Keratinocyte (primary cell): ENCODE results near the gene UCKL1. TPM values are rescaled to one million over a fixed set of nuclear protein-coding genes. Genes with fewer than 3 reads are reported as not detected.

Experiments used
- DNase-seq: peaks from one replicate; pipeline ENCODE4 v3.0.0-alpha.2; 2011; ENCODE audit warnings: low read depth, missing footprints, low spot score
- FAIRE-seq: peaks from 2 replicates; lab custom pipeline; 2011; peaks lifted over from hg19 to GRCh38; lab: Jason Lieb, UNC
- H2AFZ ChIP-seq: 2 replicates; pipeline ENCODE4 v1.6.0; 2012; ENCODE audit warnings: low read length, control low read depth, inconsistent platforms; ENCODE audit not compliant: control insufficient read depth
- H3K27ac ChIP-seq: 2 replicates; pipeline ENCODE4 v1.5.1; 2011; ENCODE audit warnings: low read length; ENCODE audit not compliant: control insufficient read depth, insufficient read depth
- H3K27me3 ChIP-seq: 3 replicates; pipeline ENCODE4 v1.6.0; 2011; ENCODE audit warnings: low read length; ENCODE audit not compliant: control insufficient read depth, insufficient read depth; ENCODE audit errors: extremely low read depth
- H3K36me3 ChIP-seq, 2 experiments: 2 replicates in 1 of 2; 3 replicates in 1 of 2; pipeline ENCODE4 v1.5.1; 2011; ENCODE audit warnings: low read length in 2 of 2, mild to moderate bottlenecking in 1 of 2; ENCODE audit not compliant: control insufficient read depth in 2 of 2, insufficient read depth in 2 of 2; ENCODE audit errors: extremely low read depth in 1 of 2
- H3K4me1 ChIP-seq: 3 replicates; pipeline ENCODE4 v1.5.1; 2011; ENCODE audit warnings: low read length; ENCODE audit not compliant: control insufficient read depth, insufficient read depth; ENCODE audit errors: extremely low read depth
- H3K4me2 ChIP-seq: 3 replicates; pipeline ENCODE4 v1.6.0; 2011; ENCODE audit warnings: low read depth, low read length; ENCODE audit not compliant: control insufficient read depth, insufficient read depth; ENCODE audit errors: extremely low read depth
- H3K4me3 ChIP-seq, 3 experiments: fragments of 200-600 bp in 1 of 3; sonication (generic) in 1 of 3; 2 replicates in 2 of 3; 3 replicates in 1 of 3; pipeline ENCODE4 v1.5.1; 2011 to 2016; ENCODE audit warnings: low read length in 3 of 3, mild to moderate bottlenecking in 3 of 3, control low read depth in 2 of 3, inconsistent platforms in 1 of 3, low read depth in 1 of 3, mixed read lengths in 1 of 3, mixed run types in 1 of 3, moderate library complexity in 1 of 3; ENCODE audit not compliant: control insufficient read depth in 2 of 3, insufficient read depth in 2 of 3; ENCODE audit errors: extremely low read depth in 1 of 3
- H3K79me2 ChIP-seq: 2 replicates; pipeline ENCODE4 v1.6.0; 2012; ENCODE audit warnings: low read length; ENCODE audit not compliant: control insufficient read depth, insufficient read depth
- H3K9ac ChIP-seq: 3 replicates; pipeline ENCODE4 v1.6.0; 2011; ENCODE audit warnings: low read length; ENCODE audit not compliant: control insufficient read depth, insufficient read depth; ENCODE audit errors: extremely low read depth
- H3K9me1 ChIP-seq: 3 replicates; pipeline ENCODE4 v1.6.0; 2011; ENCODE audit warnings: low read length; ENCODE audit not compliant: control insufficient read depth, insufficient read depth; ENCODE audit errors: extremely low read depth
- H3K9me3 ChIP-seq: 2 replicates; pipeline ENCODE4 v1.5.1; 2012; ENCODE audit warnings: low read depth, low read length; ENCODE audit not compliant: control insufficient read depth
- H4K20me1 ChIP-seq: 3 replicates; pipeline ENCODE4 v1.6.0; 2011; ENCODE audit warnings: low read length; ENCODE audit not compliant: control insufficient read depth, insufficient read depth; ENCODE audit errors: extremely low read depth
- EZH2 ChIP-seq: IDR thresholded peaks from one replicate; pipeline ENCODE4 v1.6.1; 2012; ENCODE audit warnings: inconsistent platforms, mild to moderate bottlenecking, low read length, moderate library complexity
- dilution Hi-C: fragments of 300-500 bp; cut with MboI; formaldehyde crosslinking; loops from one replicate; pipeline ENCODE4 v1.7.0; 2020; ENCODE audit warnings: low sequenced_read_pairs; ENCODE audit not compliant: extremely low pct_ligation_motif_present
- polyA plus RNA-seq, 5 experiments: library from polyadenylated mRNA; depleted of rRNA in 3 of 5; stranded (reverse) in 3 of 5; stranded (forward) in 1 of 5; unstranded in 1 of 5; fragments of >200 nt; gene quantifications; 1 replicate in 1 of 5; 2 replicates in 3 of 5; 3 replicates in 1 of 5; pipeline versions ENCODE4 v1.2.1 to v1.2.3, GENCODE V29; 2011 to 2012; ENCODE audit warnings: missing spikeins in 2 of 5, low read depth in 1 of 5, low replicate concordance in 1 of 5
- TF ChIP-seq, protein P1 (sequence below), 3 experiments: IDR thresholded peaks in 1 of 3; conservative IDR thresholded peaks in 1 of 3; optimal IDR thresholded peaks in 1 of 3; 2 replicates in 2 of 3; 3 replicates in 1 of 3; pipeline versions ENCODE3 to v1.5.1; 2011; ENCODE audit warnings: low read length in 3 of 3, mild to moderate bottlenecking in 3 of 3, moderate library complexity in 2 of 3, control low read depth in 1 of 3, inconsistent platforms in 1 of 3; ENCODE audit not compliant: insufficient read depth in 2 of 3; ENCODE audit errors: extremely low read depth in 1 of 3

The UCKL1 gene
- polyA plus RNA-seq, 1 donor (not counting 4 experiments of a cell fraction or from before 2014, with no cell fraction given) = 24.1 TPM

DNA sequence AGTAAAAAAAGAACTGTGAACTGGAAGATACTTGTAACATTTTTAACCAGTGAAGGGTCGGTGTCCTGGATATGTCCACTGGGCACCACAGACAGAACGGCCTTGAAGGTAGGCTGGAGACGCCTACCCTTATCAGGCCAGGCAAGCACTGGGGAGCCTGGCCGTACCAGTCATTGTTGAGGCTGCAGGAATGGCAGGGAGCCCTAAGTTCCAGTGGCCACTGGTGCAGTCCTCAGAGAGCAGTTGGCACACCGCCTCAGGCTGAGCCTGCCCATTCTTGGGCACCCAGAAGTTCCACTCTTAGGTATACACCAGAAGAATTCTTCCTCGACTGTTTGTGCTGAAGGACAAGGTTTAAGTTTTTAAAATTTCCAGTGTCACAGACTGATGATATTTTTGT is 40.7 kb downstream of the UCKL1 start:
- Histone ChIP-seq H4K20me1 (no peaks in the 10 kb centered on the region), H3K36me3 (peaks cover 10 to 14% of the 10 kb centered on the region in 2 experiments)
- no peak for FAIRE-seq

DNA sequence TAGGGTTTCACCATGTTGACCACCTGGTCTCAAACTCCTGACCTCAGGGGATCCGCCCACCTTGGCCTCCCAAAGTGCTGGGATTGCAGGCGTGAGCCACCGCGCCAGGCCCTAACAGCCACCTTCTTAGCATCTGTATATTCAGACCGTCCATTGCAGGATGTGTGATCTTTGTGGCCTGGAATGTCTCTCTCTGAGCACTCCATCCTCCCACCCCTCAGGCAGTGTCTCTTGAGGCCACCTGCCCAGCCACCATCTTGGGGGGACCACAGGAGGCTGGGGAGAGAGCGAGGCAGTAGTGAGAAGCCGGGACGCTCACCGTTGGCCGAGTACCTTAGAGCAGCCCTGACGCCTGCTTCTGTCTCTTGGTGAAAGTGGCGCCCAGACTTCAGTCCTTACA is 42.4 kb downstream of the UCKL1 start:
- no peak for DNase-seq
- dilution Hi-C loops = no loop called here
- peaks cover 2% of the 10 kb centered on the region for H3K9me1 ChIP-seq
- H3K27me3 ChIP-seq = no peaks in the 10 kb centered on the region
- peaks cover 2% of the 10 kb centered on the region for H4K20me1 ChIP-seq
- H3K9ac ChIP-seq = no peak overlapping the region
- H3K4me2 ChIP-seq = no peak overlapping the region
- no peaks in the 10 kb centered on the region for H3K9me3 ChIP-seq
- peaks cover 32% of the 10 kb centered on the region for H3K4me1 ChIP-seq
- FAIRE-seq = no peak
- peaks cover 88% of the 10 kb centered on the region for H3K79me2 ChIP-seq
- H2AFZ ChIP-seq = no peak overlapping the region
- TF ChIP-seq, protein P1, sequence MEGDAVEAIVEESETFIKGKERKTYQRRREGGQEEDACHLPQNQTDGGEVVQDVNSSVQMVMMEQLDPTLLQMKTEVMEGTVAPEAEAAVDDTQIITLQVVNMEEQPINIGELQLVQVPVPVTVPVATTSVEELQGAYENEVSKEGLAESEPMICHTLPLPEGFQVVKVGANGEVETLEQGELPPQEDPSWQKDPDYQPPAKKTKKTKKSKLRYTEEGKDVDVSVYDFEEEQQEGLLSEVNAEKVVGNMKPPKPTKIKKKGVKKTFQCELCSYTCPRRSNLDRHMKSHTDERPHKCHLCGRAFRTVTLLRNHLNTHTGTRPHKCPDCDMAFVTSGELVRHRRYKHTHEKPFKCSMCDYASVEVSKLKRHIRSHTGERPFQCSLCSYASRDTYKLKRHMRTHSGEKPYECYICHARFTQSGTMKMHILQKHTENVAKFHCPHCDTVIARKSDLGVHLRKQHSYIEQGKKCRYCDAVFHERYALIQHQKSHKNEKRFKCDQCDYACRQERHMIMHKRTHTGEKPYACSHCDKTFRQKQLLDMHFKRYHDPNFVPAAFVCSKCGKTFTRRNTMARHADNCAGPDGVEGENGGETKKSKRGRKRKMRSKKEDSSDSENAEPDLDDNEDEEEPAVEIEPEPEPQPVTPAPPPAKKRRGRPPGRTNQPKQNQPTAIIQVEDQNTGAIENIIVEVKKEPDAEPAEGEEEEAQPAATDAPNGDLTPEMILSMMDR (optimal IDR thresholded peaks at IDR 0.05 in 1 of 3, IDR thresholded peaks at IDR 0.05 in 1 of 3, conservative IDR thresholded peaks at IDR 0.05 in 1 of 3; ENCODE audit: extremely low read depth in 1 of 3, insufficient read depth in 2 of 3, low read length in 3 of 3) = no peak
- TF ChIP-seq EZH2 = no peak
- H3K4me3 ChIP-seq = no peak overlapping the region
- H3K27ac ChIP-seq = no peak overlapping the region
- peaks cover 9 to 18% of the 10 kb centered on the region in 2 experiments for H3K36me3 ChIP-seq

More for the DNA sequence above, 40.7 kb downstream of the UCKL1 start:
- no peaks in the 10 kb centered on the region for H3K9me3 ChIP-seq
- no peak overlapping the region for H3K4me2 ChIP-seq
- no peak overlapping the region for H3K4me3 ChIP-seq
- no peaks in the 10 kb centered on the region for H3K27me3 ChIP-seq
- peaks cover 20% of the 10 kb centered on the region for H3K4me1 ChIP-seq
- no peak overlapping the region for H3K27ac ChIP-seq
- dilution Hi-C loops = no loop called here
- TF ChIP-seq, protein P1 (optimal IDR thresholded peaks at IDR 0.05 in 1 of 3, IDR thresholded peaks at IDR 0.05 in 1 of 3, conservative IDR thresholded peaks at IDR 0.05 in 1 of 3; ENCODE audit: extremely low read depth in 1 of 3, insufficient read depth in 2 of 3, low read length in 3 of 3) = no peak
- no peak for TF ChIP-seq EZH2
- no peak for DNase-seq
- H2AFZ ChIP-seq = no peak overlapping the region
- no peak overlapping the region for H3K9ac ChIP-seq
- H3K79me2 ChIP-seq = peaks cover 84% of the 10 kb centered on the region
- H3K9me1 ChIP-seq = no peaks in the 10 kb centered on the region
